ENCODE results near the gene OGFR. TPM values are rescaled to one million over a fixed set of nuclear protein-coding genes. Genes with fewer than 3 reads are reported as not detected.

The OGFR gene
- total RNA-seq, 1 donor from 2014 or later = 42.0 TPM

GRCh38 chr20:62859721-62860120 lies 55.1 kb downstream of the OGFR start:
- no peak for DNase-seq (ENCODE audit: low spot score)

- no peak for DNase-seq (ENCODE audit: low spot score)
Measured at GRCh38 chr20:62860391-62860923, 55.8 kb downstream of the OGFR start.

- no peak for DNase-seq (ENCODE audit: low spot score)
Measured at GRCh38 chr20:62860924-62861691, 56.5 kb downstream of the OGFR start.

- DNase-seq (ENCODE audit: low spot score) = peak; percentile 93
Measured at GRCh38 chr20:62861726-62862336, 57.2 kb downstream of the OGFR start, which contains the start of gene TCFL5. TSS of gene TCFL5 (minus strand) at chr20:62861822. CDS start at chr20:62861670, 152 bp downstream.

Other genes starting within 250 kb of the OGFR start
- gene SLCO4A1, start 162.3 kb upstream of the OGFR start, total RNA-seq = 33.2 TPM
- gene NTSR1, start 96.0 kb upstream of the OGFR start, total RNA-seq = not detected
- 6.3 TPM for gene MRGBP, start 8.4 kb upstream of the OGFR start, total RNA-seq
- 5.1 TPM for gene COL9A3, start 12.2 kb downstream of the OGFR start, total RNA-seq
- gene TCFL5, start 57.0 kb downstream of the OGFR start, total RNA-seq = 11.8 TPM
- gene DIDO1, start 121.7 kb downstream of the OGFR start, total RNA-seq = 75.8 TPM
- 43.1 TPM for gene GID8, start 133.3 kb downstream of the OGFR start, total RNA-seq
- gene SLC17A9, start 147.9 kb downstream of the OGFR start, total RNA-seq = 10.1 TPM
- gene BHLHE23, start 202.1 kb downstream of the OGFR start, total RNA-seq = not detected

Measured in ureter (tissue), 1 donor.